Nephron progenitor cell (in vitro differentiated cells): Measurements from ENCODE around the gene MILR1.

Experiments
- DNase-seq: peaks from one replicate; pipeline ENCODE4 v3.0.0; 2021
- H3K27ac Mint-ChIP-seq: 2 replicates; pipeline ENCODE4 v1.8.0; 2021; ENCODE audit warnings: mild to moderate bottlenecking, moderate library complexity, mixed read lengths
- H3K27me3 Mint-ChIP-seq: 2 replicates; pipeline ENCODE4 v1.8.0; 2021; ENCODE audit warnings: mild to moderate bottlenecking, low read depth, mixed read lengths; ENCODE audit not compliant: poor library complexity
- H3K36me3 Mint-ChIP-seq: 2 replicates; pipeline ENCODE4 v1.8.0; 2021; ENCODE audit warnings: low read depth, mixed read lengths
- H3K4me1 Mint-ChIP-seq: 2 replicates; pipeline ENCODE4 v1.8.0; 2021; ENCODE audit warnings: mixed read lengths
- H3K4me3 Mint-ChIP-seq: 2 replicates; pipeline ENCODE4 v1.8.0; 2021; ENCODE audit warnings: mild to moderate bottlenecking, moderate library complexity, mixed read lengths
- H3K9me3 Mint-ChIP-seq: 2 replicates; pipeline ENCODE4 v1.8.0; 2021; ENCODE audit warnings: mild to moderate bottlenecking, moderate library complexity, mixed read lengths
- CTCF ChIP-seq: fragments of 200-600 bp; sonication (generic); IDR thresholded peaks from 2 replicates; pipeline ENCODE4 v1.5.0; 2021; ENCODE audit warnings: antibody characterized with exemption

MILR1 gene

GRCh38 chr17:64472564-64472963, 23.6 kb downstream of the MILR1 start:
- no peak for DNase-seq
- H3K27ac Mint-ChIP-seq: no peak overlapping the region
- no peak for TF ChIP-seq CTCF
- peaks cover 13% of the 10 kb centered on the region for H3K4me1 Mint-ChIP-seq
- no peaks in the 10 kb centered on the region for H3K9me3 Mint-ChIP-seq
- H3K27me3 Mint-ChIP-seq: peaks cover 13% of the 10 kb centered on the region
- no peaks in the 10 kb centered on the region for H3K36me3 Mint-ChIP-seq
- H3K4me3 Mint-ChIP-seq: no peak overlapping the region

- H3K27ac Mint-ChIP-seq: no peak overlapping the region
- no peak for TF ChIP-seq CTCF
Observed at GRCh38 chr17:64477849-64478248, 28.9 kb downstream of the MILR1 start.

GRCh38 chr17:64480951-64481350, 32.0 kb downstream of the MILR1 start:
- Mint-ChIP-seq H3K27ac (no peak overlapping the region), H3K27me3 (peaks cover 4% of the 10 kb centered on the region), H3K4me1 (no peaks in the 10 kb centered on the region), H3K9me3 (no peaks in the 10 kb centered on the region), H3K4me3 (no peak overlapping the region), H3K36me3 (peaks cover 41% of the 10 kb centered on the region)
- no peak for TF ChIP-seq CTCF
- DNase-seq: no peak

More at GRCh38 chr17:64477849-64478248, 28.9 kb downstream of the MILR1 start:
- H3K4me1 Mint-ChIP-seq: no peaks in the 10 kb centered on the region
- DNase-seq: no peak
- H3K36me3 Mint-ChIP-seq: peaks cover 13% of the 10 kb centered on the region
- no peak overlapping the region for H3K4me3 Mint-ChIP-seq
- no peaks in the 10 kb centered on the region for H3K9me3 Mint-ChIP-seq
- peaks cover 2% of the 10 kb centered on the region for H3K27me3 Mint-ChIP-seq

- no peaks in the 10 kb centered on the region for H3K4me1 Mint-ChIP-seq
- no peaks in the 10 kb centered on the region for H3K9me3 Mint-ChIP-seq
- peaks cover 4% of the 10 kb centered on the region for H3K27me3 Mint-ChIP-seq
- no peak for DNase-seq
- TF ChIP-seq CTCF: no peak
- H3K36me3 Mint-ChIP-seq: peaks cover 54% of the 10 kb centered on the region
- H3K27ac Mint-ChIP-seq: no peak overlapping the region
- no peak overlapping the region for H3K4me3 Mint-ChIP-seq
Observed at GRCh38 chr17:64484380-64484779, 35.5 kb downstream of the MILR1 start.

- TF ChIP-seq CTCF: no peak
- Mint-ChIP-seq H3K9me3 (no peaks in the 10 kb centered on the region), H3K4me3 (no peak overlapping the region), H3K27ac (no peak overlapping the region), H3K36me3 (peaks cover 69% of the 10 kb centered on the region), H3K4me1 (no peaks in the 10 kb centered on the region), H3K27me3 (peaks cover 1% of the 10 kb centered on the region)
- no peak for DNase-seq
Observed at GRCh38 chr17:64488301-64488700, 39.4 kb downstream of the MILR1 start.

GRCh38 chr17:64491034-64491860, 42.3 kb downstream of the MILR1 start:
- peak; percentile 33 for TF ChIP-seq CTCF
- H3K9me3 Mint-ChIP-seq: no peaks in the 10 kb centered on the region
- peaks cover 60% of the 10 kb centered on the region for H3K36me3 Mint-ChIP-seq
- H3K4me3 Mint-ChIP-seq: no peak overlapping the region
- H3K4me1 Mint-ChIP-seq: peaks cover 24% of the 10 kb centered on the region
- H3K27ac Mint-ChIP-seq: no peak overlapping the region
- no peak for DNase-seq
- H3K27me3 Mint-ChIP-seq: peaks cover 3% of the 10 kb centered on the region
